ENCODE results near the gene AP5B1. TPM values are rescaled to one million over a fixed set of nuclear protein-coding genes. Genes with fewer than 3 reads are reported as not detected.

Gene AP5B1
- total RNA-seq, 1 donor from 2014 or later, result 16.6 TPM

DNA sequence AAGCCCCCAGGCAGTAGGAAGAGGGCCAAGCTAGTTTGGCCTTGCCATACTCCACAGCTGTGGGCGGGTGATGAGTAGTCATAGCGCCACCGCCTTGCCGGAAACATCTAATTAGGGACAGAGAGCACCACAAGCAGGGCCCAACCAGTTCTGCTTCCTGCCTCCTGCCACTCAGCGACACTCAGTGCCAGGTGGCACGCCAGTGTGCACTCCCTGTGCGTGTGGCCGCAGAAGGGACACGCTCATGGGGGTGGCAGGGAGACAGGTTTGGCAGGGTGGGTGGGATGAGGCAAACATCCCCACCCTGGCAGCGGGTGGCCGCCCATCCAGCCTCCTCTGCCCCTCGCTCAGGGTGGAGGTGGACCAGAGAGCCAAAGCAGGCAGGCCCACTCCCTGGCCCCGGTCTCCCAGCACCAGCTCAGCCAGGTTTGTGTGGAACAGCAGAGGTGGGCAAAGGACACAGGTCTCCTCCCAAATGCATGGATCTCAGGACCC, 11.0 kb upstream of the AP5B1 start:
- H3K27ac Mint-ChIP-seq, result peak overlapping the region; percentile 81
- H3K4me1 Mint-ChIP-seq (ENCODE audit: unreplicated experiment), result peaks cover 16% of the 10 kb centered on the region
- no peak for DNase-seq (ENCODE audit: extremely low spot score, unreplicated experiment)
- H3K27me3 Mint-ChIP-seq, result peaks cover 33% of the 10 kb centered on the region
- no peak overlapping the region for H3K4me3 Mint-ChIP-seq
- TF ChIP-seq, protein P1, sequence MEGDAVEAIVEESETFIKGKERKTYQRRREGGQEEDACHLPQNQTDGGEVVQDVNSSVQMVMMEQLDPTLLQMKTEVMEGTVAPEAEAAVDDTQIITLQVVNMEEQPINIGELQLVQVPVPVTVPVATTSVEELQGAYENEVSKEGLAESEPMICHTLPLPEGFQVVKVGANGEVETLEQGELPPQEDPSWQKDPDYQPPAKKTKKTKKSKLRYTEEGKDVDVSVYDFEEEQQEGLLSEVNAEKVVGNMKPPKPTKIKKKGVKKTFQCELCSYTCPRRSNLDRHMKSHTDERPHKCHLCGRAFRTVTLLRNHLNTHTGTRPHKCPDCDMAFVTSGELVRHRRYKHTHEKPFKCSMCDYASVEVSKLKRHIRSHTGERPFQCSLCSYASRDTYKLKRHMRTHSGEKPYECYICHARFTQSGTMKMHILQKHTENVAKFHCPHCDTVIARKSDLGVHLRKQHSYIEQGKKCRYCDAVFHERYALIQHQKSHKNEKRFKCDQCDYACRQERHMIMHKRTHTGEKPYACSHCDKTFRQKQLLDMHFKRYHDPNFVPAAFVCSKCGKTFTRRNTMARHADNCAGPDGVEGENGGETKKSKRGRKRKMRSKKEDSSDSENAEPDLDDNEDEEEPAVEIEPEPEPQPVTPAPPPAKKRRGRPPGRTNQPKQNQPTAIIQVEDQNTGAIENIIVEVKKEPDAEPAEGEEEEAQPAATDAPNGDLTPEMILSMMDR (conservative IDR thresholded peaks at IDR 0.05), result no peak
- H3K36me3 Mint-ChIP-seq, result no peaks in the 10 kb centered on the region
- H3K9me3 Mint-ChIP-seq, result no peaks in the 10 kb centered on the region

DNA sequence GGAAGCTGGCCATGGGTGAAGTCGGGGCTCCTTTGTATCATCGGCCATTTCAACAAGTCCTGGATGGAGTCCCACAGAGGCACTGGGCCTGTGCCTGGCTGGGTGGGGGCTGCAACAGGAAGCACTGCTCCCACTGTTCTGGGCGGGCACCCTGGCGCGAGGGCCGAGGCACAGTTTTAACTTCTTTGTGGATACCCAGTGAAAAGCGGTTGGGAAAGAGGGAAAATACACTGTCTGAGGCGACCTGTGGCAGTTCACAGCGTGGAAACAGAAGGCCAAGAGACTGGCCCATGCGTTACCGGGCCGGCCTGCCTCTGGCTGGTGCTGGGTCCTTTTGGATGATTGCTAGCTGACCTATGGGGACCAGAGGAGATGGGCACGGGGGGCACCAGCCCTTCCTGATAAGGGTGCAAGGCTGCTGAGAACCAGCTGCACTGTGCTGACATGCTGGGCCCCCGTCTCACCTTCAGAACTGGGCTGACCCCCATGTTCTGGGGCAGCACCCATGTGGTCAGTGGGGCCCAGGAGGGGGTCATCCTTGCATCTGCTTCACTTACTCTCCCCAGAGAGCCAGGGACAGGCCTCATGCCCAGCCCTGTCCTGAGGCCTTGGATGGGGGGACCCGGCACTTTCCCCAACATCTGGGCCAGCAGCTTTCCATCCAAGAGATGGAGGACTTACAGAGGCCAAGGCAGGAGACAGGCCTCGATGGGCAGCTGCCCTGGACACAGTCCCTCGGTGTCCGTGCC, 10.3 kb upstream of the AP5B1 start:
- TF ChIP-seq, protein P1 (conservative IDR thresholded peaks at IDR 0.05), result no peak
- DNase-seq (ENCODE audit: extremely low spot score, unreplicated experiment), result no peak
- Mint-ChIP-seq H3K9me3 (no peaks in the 10 kb centered on the region), H3K27me3 (peaks cover 34% of the 10 kb centered on the region), H3K27ac (peak overlapping the region; percentile 60), H3K36me3 (no peaks in the 10 kb centered on the region), H3K4me1 (ENCODE audit: unreplicated experiment) (peaks cover 16% of the 10 kb centered on the region), H3K4me3 (peak overlapping the region; percentile 75)

DNA sequence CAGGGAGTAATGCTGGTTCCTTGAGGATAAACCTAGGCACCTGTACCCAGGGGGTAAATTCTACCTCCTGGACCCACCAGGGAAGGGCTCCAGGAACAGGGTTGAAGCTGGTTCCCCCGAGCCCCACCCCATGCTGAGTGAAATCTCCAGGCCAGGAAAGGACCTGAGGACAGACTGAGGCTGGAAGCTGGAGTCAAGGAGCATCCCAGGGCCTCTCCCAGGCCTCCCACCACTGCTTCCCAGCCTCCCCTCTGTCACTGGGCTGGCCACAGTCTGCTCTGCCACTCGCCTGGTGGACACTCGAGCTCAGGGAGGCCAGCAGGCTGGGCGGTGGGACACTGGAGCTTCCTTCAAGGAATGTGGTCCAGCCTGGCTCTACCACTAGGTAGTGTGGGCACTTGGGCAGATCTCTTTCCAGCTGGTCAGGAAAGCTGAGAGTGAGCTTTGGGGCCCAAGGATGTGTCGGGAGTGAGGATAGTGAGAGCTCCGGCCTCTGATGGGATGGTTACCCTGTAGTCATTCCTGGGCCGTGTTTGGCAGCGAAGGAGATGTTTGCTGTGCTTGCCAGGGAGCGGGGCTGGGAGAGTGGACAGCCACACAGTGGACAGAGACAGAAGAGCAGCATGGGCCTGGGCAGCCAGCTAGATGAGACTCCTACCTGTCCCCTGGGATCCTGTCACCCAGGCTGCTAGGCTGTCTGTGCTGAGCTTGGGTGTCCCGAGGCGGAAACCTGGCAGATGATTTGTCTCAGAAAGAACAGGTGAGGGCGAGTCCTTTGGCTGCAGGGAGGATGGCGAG, 9.5 kb upstream of the AP5B1 start:
- peaks cover 17% of the 10 kb centered on the region for H3K4me1 Mint-ChIP-seq (ENCODE audit: unreplicated experiment)
- peak overlapping the region; percentile 60 for H3K27ac Mint-ChIP-seq
- H3K9me3 Mint-ChIP-seq, result no peaks in the 10 kb centered on the region
- H3K27me3 Mint-ChIP-seq, result peaks cover 42% of the 10 kb centered on the region
- TF ChIP-seq, protein P1 (conservative IDR thresholded peaks at IDR 0.05), result no peak
- H3K36me3 Mint-ChIP-seq, result no peaks in the 10 kb centered on the region
- DNase-seq (ENCODE audit: extremely low spot score, unreplicated experiment), result no peak
- H3K4me3 Mint-ChIP-seq, result peak overlapping the region; percentile 75

GRCh38 chr11:65789230-65790103, 8.7 kb upstream of the AP5B1 start:
- Mint-ChIP-seq H3K36me3 (no peaks in the 10 kb centered on the region), H3K4me1 (ENCODE audit: unreplicated experiment) (peaks cover 20% of the 10 kb centered on the region), H3K27me3 (peaks cover 50% of the 10 kb centered on the region), H3K9me3 (no peaks in the 10 kb centered on the region), H3K27ac (peak overlapping the region; percentile 76), H3K4me3 (peak overlapping the region; percentile 91)
- TF ChIP-seq, protein P1 (conservative IDR thresholded peaks at IDR 0.05), result no peak
- no peak for DNase-seq (ENCODE audit: extremely low spot score, unreplicated experiment)

- TF ChIP-seq, protein P1 (conservative IDR thresholded peaks at IDR 0.05), result no peak
- no peaks in the 10 kb centered on the region for H3K36me3 Mint-ChIP-seq
- H3K4me1 Mint-ChIP-seq (ENCODE audit: unreplicated experiment), result peaks cover 20% of the 10 kb centered on the region
- no peak for DNase-seq (ENCODE audit: extremely low spot score, unreplicated experiment)
- H3K4me3 Mint-ChIP-seq, result peak overlapping the region; percentile 91
- peak overlapping the region; percentile 76 for H3K27ac Mint-ChIP-seq
- no peaks in the 10 kb centered on the region for H3K9me3 Mint-ChIP-seq
- peaks cover 56% of the 10 kb centered on the region for H3K27me3 Mint-ChIP-seq
Measured at GRCh38 chr11:65788821-65789220, 8.0 kb upstream of the AP5B1 start.

All from type B pancreatic cell (in vitro differentiated cells).